Transverse colon (tissue), 3 donors: ENCODE results near the gene HLA-DQB2.
"Not testable (repeated sequence)": the region's sequence is repeated elsewhere in the genome, so short reads cannot be mapped to it uniquely, and the experiment has no call there.

Source experiments
- EP300 ChIP-seq: sonication (generic); formaldehyde crosslinking; IDR thresholded peaks from one replicate; pipeline ENCODE4 v1.6.1; 2017; ENCODE audit warnings: antibody characterized with exemption, low read depth
- TF ChIP-seq, protein P1 (sequence below), 5 experiments: fragments of 200-600 bp in 3 of 5; fragments of 450-650 bp in 2 of 5; sonication (generic) in 3 of 5; IDR thresholded peaks; 1 replicate in 2 of 5; 2 replicates in 3 of 5; pipeline ENCODE4 v1.5.1; 2016 to 2017; ENCODE audit warnings: antibody characterized with exemption in 5 of 5, inconsistent platforms in 3 of 5, mild to moderate bottlenecking in 2 of 5, moderate library complexity in 1 of 5

DNA sequence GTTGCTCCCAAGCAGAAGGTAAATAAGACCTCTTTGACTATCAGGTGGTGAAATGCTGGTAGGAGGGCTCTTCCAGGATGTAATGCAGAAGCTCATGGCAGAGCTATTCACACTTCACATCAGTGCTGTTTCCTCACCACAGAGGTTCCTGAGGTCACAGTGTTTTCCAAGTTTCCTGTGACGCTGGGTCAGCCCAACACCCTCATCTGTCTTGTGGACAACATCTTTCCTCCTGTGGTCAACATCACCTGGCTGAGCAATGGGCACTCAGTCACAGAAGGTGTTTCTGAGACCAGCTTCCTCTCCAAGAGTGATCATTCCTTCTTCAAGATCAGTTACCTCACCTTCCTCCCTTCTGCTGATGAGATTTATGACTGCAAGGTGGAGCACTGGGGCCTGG lies 17.7 kb downstream of the HLA-DQB2 start:
- TF ChIP-seq, protein P1, sequence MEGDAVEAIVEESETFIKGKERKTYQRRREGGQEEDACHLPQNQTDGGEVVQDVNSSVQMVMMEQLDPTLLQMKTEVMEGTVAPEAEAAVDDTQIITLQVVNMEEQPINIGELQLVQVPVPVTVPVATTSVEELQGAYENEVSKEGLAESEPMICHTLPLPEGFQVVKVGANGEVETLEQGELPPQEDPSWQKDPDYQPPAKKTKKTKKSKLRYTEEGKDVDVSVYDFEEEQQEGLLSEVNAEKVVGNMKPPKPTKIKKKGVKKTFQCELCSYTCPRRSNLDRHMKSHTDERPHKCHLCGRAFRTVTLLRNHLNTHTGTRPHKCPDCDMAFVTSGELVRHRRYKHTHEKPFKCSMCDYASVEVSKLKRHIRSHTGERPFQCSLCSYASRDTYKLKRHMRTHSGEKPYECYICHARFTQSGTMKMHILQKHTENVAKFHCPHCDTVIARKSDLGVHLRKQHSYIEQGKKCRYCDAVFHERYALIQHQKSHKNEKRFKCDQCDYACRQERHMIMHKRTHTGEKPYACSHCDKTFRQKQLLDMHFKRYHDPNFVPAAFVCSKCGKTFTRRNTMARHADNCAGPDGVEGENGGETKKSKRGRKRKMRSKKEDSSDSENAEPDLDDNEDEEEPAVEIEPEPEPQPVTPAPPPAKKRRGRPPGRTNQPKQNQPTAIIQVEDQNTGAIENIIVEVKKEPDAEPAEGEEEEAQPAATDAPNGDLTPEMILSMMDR (IDR thresholded peaks at IDR 0.05) = not testable (repeated sequence)
- TF ChIP-seq EP300 = not testable (repeated sequence)
